ENCODE data around the gene RAB44. TPM values are rescaled to one million over a fixed set of nuclear protein-coding genes. Genes with fewer than 3 reads are reported as not detected.

RAB44 gene
- total RNA-seq, 1 experiment from 2014 or later, result not detected

DNA sequence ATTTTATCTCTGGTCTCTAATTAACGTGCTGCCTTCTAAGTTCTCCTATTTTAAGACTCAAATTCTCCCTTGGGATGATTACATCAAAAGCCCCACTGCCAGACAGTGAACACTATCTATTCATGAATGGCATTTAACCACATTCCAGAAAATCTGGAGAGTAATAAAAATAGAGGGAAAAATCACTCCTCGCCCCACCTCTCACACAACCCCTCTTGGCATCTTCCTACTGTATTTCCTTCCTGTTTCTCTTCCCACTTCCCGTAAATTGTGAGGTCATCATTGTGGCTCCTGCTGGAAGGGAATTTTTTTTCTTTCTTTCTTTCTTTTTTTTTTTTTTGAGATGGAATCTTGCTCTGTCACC, 31.5 kb downstream of the RAB44 start:
- no peaks in the 10 kb centered on the region for H3K9me3 ChIP-seq (ENCODE audit: insufficient read depth, low read depth)
- H3K4me3 ChIP-seq, result no peak overlapping the region
- H4K20me1 ChIP-seq (ENCODE audit: insufficient read depth), result no peaks in the 10 kb centered on the region
- H3K79me2 ChIP-seq (ENCODE audit: low read depth), result no peaks in the 10 kb centered on the region
- TF ChIP-seq, protein P1, sequence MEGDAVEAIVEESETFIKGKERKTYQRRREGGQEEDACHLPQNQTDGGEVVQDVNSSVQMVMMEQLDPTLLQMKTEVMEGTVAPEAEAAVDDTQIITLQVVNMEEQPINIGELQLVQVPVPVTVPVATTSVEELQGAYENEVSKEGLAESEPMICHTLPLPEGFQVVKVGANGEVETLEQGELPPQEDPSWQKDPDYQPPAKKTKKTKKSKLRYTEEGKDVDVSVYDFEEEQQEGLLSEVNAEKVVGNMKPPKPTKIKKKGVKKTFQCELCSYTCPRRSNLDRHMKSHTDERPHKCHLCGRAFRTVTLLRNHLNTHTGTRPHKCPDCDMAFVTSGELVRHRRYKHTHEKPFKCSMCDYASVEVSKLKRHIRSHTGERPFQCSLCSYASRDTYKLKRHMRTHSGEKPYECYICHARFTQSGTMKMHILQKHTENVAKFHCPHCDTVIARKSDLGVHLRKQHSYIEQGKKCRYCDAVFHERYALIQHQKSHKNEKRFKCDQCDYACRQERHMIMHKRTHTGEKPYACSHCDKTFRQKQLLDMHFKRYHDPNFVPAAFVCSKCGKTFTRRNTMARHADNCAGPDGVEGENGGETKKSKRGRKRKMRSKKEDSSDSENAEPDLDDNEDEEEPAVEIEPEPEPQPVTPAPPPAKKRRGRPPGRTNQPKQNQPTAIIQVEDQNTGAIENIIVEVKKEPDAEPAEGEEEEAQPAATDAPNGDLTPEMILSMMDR (conservative IDR thresholded peaks at IDR 0.05), result no peak
- TF ChIP-seq EZH2 (IDR thresholded peaks at IDR 0.05; ENCODE audit: low read depth), result no peak
- no peaks in the 10 kb centered on the region for H3K27me3 ChIP-seq (ENCODE audit: insufficient read depth, low read depth)
- H3K9me2 ChIP-seq (ENCODE audit: insufficient read depth), result no peaks in the 10 kb centered on the region
- no peaks in the 10 kb centered on the region for H3F3A ChIP-seq (ENCODE audit: insufficient read depth, low read depth)
- BruUV-seq (replicated peaks), result no TSS peak
- no peak overlapping the region for H2AFZ ChIP-seq
- no peak for DNase-seq
- intact Hi-C loops (cut with micrococcal nuclease; ENCODE audit: unreplicated experiment), result no loop called here
- no peak overlapping the region for H3K27ac ChIP-seq
- H3K4me1 ChIP-seq (replicated peaks; ENCODE audit: insufficient read depth), result no peaks in the 10 kb centered on the region
- CTCF ChIA-PET, result no interaction called here
- POLR2A ChIA-PET (ENCODE audit: unreplicated experiment), result no interaction called here
- H3K4me2 ChIP-seq, result no peak overlapping the region
- H3K36me3 ChIP-seq (ENCODE audit: low read depth), result no peaks in the 10 kb centered on the region

DNA sequence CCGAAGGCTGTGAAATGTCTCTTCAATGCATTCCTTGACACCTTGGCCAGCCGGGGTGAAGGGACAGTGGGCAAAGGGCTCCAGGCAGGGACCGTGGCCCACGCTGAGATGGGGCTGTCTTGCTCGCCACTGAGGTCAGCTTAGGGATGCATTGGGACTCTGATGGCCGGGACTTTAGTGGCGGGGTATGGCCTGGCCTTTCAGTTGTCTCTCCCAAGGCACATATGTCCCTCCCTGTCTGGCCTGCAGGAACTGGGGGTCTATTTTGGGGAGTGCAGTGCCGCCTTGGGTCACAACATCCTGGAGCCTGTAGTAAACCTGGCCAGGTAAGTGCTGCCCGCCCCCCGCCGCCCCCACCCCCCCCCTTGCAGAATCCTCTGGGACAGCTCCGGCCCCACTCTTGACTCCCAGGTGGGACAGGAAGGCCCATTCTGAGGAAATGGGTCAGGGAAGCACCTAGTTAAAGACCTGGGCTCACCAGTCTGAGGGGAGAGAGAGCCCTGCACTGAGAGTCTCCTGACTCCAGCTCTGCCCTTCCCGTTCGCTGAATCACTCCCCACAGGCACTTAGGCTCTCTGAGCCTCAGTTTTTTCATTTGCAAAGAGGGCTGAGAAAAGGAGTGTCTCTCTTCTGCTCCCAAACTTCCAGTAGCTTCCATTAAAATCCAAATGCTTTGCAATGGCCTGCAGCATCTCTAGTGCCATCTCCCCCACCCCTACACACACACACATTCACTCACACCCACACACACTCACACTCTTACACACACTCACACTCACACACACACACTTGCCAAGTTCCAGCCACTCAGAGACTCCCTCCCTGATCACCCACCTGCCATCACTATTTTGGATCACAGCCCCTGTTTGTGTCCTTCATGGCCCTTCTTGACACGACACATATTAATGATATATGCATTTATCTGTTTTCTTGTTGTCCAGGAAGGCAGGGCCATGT, 33.1 kb downstream of the RAB44 start:
- no peaks in the 10 kb centered on the region for H3K4me1 ChIP-seq (replicated peaks; ENCODE audit: insufficient read depth)
- H3K9me2 ChIP-seq (ENCODE audit: insufficient read depth), result no peaks in the 10 kb centered on the region
- H3F3A ChIP-seq (ENCODE audit: insufficient read depth, low read depth), result no peaks in the 10 kb centered on the region
- H3K36me3 ChIP-seq (ENCODE audit: low read depth), result no peaks in the 10 kb centered on the region
- H3K9me3 ChIP-seq (ENCODE audit: insufficient read depth, low read depth), result no peaks in the 10 kb centered on the region
- no peak overlapping the region for H3K27ac ChIP-seq
- no peak overlapping the region for H3K4me3 ChIP-seq
- intact Hi-C loops (cut with micrococcal nuclease; ENCODE audit: unreplicated experiment), result no loop called here
- ChIA-PET POLR2A (ENCODE audit: unreplicated experiment) (no interaction called here), CTCF (interaction anchor here (0.6 kb wide), 2 partner anchors 96 to 107 kb away, joined by 4 read pairs; no protein-coding TSS in a partner anchor)
- DNase-seq, result no peak
- no peak overlapping the region for H2AFZ ChIP-seq
- H3K27me3 ChIP-seq (ENCODE audit: insufficient read depth, low read depth), result no peaks in the 10 kb centered on the region
- no peaks in the 10 kb centered on the region for H4K20me1 ChIP-seq (ENCODE audit: insufficient read depth)
- TF ChIP-seq, protein P1 (conservative IDR thresholded peaks at IDR 0.05), result no peak
- no peaks in the 10 kb centered on the region for H3K79me2 ChIP-seq (ENCODE audit: low read depth)
- no peak overlapping the region for H3K4me2 ChIP-seq
- BruUV-seq (replicated peaks), result no TSS peak

DNA sequence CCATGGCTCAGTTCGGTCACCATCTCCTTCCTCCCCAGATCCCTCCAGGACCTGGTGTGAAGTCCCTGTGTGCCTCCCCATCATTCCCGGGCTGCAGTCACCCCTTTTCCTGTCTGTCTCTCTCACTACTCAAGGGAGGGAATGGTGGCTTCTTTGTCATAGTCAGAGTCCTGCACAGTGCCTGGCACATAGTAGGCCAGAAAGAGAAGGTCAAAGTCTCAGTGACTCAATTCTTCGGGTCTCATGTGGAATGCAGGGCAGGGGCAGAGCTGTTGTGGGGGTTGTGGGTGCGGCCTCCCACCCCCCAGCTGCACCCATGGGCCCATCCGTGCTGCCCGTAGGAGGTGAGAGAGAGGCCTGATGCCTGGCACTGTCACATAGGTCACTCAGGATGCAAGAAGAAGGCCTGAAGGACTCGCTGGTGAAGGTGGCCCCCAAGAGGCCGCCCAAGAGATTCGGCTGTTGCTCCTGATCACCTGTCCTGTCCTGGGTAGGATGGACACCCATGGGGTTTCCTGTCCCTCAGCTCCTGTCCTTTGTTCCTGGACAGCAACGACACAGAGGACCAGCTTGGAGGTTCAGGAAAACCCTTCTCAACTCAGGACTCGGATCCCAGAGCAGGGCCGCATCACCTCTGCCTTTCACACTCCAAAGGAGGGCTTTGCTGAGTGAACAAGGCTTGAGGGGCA, 34.1 kb downstream of the RAB44 start:
- H3K36me3 ChIP-seq (ENCODE audit: low read depth), result no peaks in the 10 kb centered on the region

More for the DNA sequence above, 34.1 kb downstream of the RAB44 start:
- no peak for TF ChIP-seq EZH2 (IDR thresholded peaks at IDR 0.05; ENCODE audit: low read depth)
- TF ChIP-seq, protein P1 (conservative IDR thresholded peaks at IDR 0.05), result no peak
- intact Hi-C loops (cut with micrococcal nuclease; ENCODE audit: unreplicated experiment), result no loop called here
- H3K4me3 ChIP-seq, result no peak overlapping the region
- CTCF ChIA-PET, result no interaction called here
- H3K9me2 ChIP-seq (ENCODE audit: insufficient read depth), result no peaks in the 10 kb centered on the region
- H3K4me2 ChIP-seq, result no peak overlapping the region
- BruUV-seq (replicated peaks), result no TSS peak
- no peaks in the 10 kb centered on the region for H3K4me1 ChIP-seq (replicated peaks; ENCODE audit: insufficient read depth)
- no peaks in the 10 kb centered on the region for H3F3A ChIP-seq (ENCODE audit: insufficient read depth, low read depth)
- H3K27me3 ChIP-seq (ENCODE audit: insufficient read depth, low read depth), result no peaks in the 10 kb centered on the region
- no peak for DNase-seq
- H3K9me3 ChIP-seq (ENCODE audit: insufficient read depth, low read depth), result no peaks in the 10 kb centered on the region
- H3K27ac ChIP-seq, result no peak overlapping the region
- no peaks in the 10 kb centered on the region for H4K20me1 ChIP-seq (ENCODE audit: insufficient read depth)
- POLR2A ChIA-PET (ENCODE audit: unreplicated experiment), result no interaction called here
- no peaks in the 10 kb centered on the region for H3K79me2 ChIP-seq (ENCODE audit: low read depth)
- no peak overlapping the region for H2AFZ ChIP-seq

Data from PC-9 (cell line).